ENCODE measurements around the gene CPEB4.

The CPEB4 gene

DNA sequence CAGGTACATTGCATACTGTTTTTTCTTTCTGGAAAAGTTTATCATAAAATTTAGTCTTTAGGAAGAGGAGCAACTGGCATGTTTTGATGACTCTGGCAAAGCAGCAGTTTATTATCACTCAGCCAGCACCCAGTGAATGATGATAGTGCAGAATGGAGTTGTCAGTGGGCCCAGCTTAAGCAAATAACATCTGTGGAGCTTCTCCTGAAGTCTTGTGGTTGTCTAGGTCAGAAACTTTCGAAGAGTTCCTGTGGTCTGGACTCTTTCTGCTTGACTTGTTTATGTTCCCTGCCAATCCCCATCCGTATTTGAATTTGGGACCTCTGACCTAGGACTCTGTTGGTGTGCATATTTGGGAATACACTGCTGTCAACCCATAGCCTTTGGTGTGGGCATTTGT, 62.7 kb downstream of the CPEB4 start:
- H2BK5ac ChIP-seq (ENCODE audit: low read length), result no peak overlapping the region
- no peaks in the 10 kb centered on the region for H3K79me1 ChIP-seq (ENCODE audit: low read depth, low read length)
- no peak overlapping the region for H3K9ac ChIP-seq (ENCODE audit: low read depth, low read length, poor library complexity)
- H4K8ac ChIP-seq (ENCODE audit: low read depth, low read length), result no peak overlapping the region
- no peaks in the 10 kb centered on the region for H3K9me3 ChIP-seq (replicated peaks in 1 of 2; ENCODE audit: control insufficient read depth in 2 of 2, insufficient read depth in 1 of 2, low read depth in 1 of 2, low read length in 2 of 2)
- H2BK120ac ChIP-seq (ENCODE audit: low read depth, low read length), result no peak overlapping the region
- H3K4me1 ChIP-seq (ENCODE audit: control insufficient read depth in 2 of 2, insufficient read depth in 1 of 2, low read depth in 1 of 2, low read length in 2 of 2), result no peaks in the 10 kb centered on the region
- H3K27ac ChIP-seq (replicated peaks; ENCODE audit: low read length), result no peak overlapping the region
- no peak overlapping the region for H3K4me3 ChIP-seq (ENCODE audit: low read length in 2 of 2)
- no peak overlapping the region for H3K14ac ChIP-seq (ENCODE audit: low read length)
- no peak overlapping the region for H2AK5ac ChIP-seq (ENCODE audit: low read depth, low read length)
- WGBS, 2 donors (ENCODE audit: extremely low coverage in 2 of 2, insufficient read length in 2 of 2, insufficient replicate concordance in 1 of 2), result no CpG with 5 or more reads among the region's 2 CpGs
- no peak overlapping the region for H2BK15ac ChIP-seq (ENCODE audit: low read length)
- no peaks in the 10 kb centered on the region for H3K27me3 ChIP-seq (ENCODE audit: control insufficient read depth in 3 of 3, insufficient read depth in 3 of 3, low read depth in 1 of 3, low read length in 3 of 3)
- H4K91ac ChIP-seq (ENCODE audit: low read depth, low read length, poor library complexity), result no peak overlapping the region
- H3K23ac ChIP-seq (ENCODE audit: low read depth, low read length, poor library complexity), result no peak overlapping the region
- DNase-seq (ENCODE audit: low spot score), result no peak
- H3K36me3 ChIP-seq (replicated peaks in 1 of 2; ENCODE audit: control insufficient read depth in 2 of 2, insufficient read depth in 2 of 2, low read length in 2 of 2), result peaks cover 2 to 66% of the 10 kb centered on the region in 2 donors
- no peak overlapping the region for H3K4me2 ChIP-seq (ENCODE audit: insufficient read depth, low read length, poor library complexity, severe bottlenecking)
- H2AFZ ChIP-seq (ENCODE audit: low read length), result no peak overlapping the region
- no peak overlapping the region for H3K18ac ChIP-seq (ENCODE audit: low read length)
- no peak overlapping the region for H3K4ac ChIP-seq (ENCODE audit: low read length)
- no peak overlapping the region for H2BK12ac ChIP-seq (ENCODE audit: low read length)

DNA sequence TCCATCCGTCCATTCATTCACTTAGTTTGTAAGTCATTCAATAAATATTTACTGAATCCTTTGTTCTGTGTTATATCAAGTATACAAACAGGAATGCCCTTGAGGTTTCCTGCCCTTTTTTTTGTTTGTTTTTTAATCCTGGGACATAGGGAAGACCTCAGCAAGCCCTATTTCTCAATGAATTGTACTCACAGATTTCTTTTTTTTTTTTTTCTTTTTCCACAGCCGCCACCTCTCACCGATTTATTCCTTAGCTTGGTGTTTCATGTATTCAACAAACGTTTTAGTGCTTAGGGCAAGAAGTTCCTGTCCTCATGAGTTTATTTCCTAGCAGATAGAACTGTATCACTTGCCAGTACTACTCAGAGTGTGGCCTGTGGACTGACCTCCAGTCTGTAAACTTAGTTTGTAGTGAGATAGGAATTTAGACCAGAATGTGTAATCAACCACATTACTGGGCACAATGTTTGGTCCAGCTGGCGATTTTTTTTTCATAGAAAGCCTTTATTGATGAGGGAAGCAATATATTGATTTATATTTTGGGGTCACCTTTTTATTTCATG, 65.5 kb downstream of the CPEB4 start:
- H3K27me3 ChIP-seq (ENCODE audit: control insufficient read depth in 3 of 3, insufficient read depth in 3 of 3, low read depth in 1 of 3, low read length in 3 of 3), result no peaks in the 10 kb centered on the region

DNA sequence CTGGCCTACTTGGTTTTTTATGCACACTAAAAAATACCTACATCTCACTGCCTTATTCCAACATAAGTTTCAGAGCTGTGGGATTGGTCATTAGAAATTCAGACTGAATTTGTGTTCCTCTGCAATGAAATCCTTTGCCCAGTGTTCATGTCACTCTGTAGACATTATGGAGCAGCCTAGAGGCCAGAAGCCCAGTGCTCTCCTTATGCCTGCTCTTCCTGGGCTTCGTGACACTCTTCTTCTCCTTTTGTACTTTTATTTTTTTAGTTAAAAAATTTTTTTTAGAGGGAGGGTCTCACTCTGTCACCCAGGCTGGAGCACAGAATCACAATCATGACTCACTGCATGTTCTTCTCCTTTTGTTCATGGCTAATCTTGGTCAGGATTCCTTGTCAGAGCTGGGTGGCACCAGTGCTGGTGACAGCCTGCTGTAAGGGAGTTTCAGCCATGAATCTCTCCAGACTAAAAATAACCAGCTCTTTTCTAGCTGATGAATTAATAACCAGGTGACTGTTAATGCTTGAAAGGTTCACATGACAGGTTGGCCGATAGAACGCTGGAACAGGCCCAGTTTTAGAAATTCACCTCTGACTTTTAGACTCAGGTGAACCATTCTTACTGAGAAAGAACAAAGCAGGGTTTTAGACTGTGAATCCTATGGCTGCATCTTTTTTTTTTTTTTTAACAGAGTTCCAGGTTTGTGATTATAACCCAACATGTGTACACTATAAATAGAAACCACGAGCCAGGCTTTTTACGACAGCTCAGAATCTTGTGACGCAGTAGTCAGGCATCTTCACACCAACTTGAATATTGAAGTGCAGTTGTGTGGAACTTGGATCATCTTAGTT, 66.7 kb downstream of the CPEB4 start:
- no peak overlapping the region for H2BK120ac ChIP-seq (ENCODE audit: low read depth, low read length)
- no peaks in the 10 kb centered on the region for H3K27me3 ChIP-seq (ENCODE audit: control insufficient read depth in 3 of 3, insufficient read depth in 3 of 3, low read depth in 1 of 3, low read length in 3 of 3)
- H2AFZ ChIP-seq (ENCODE audit: low read length), result no peak overlapping the region
- H4K91ac ChIP-seq (ENCODE audit: low read depth, low read length, poor library complexity), result no peak overlapping the region
- H3K79me1 ChIP-seq (ENCODE audit: low read depth, low read length), result no peaks in the 10 kb centered on the region
- H2BK12ac ChIP-seq (ENCODE audit: low read length), result no peak overlapping the region
- no peak overlapping the region for H3K14ac ChIP-seq (ENCODE audit: low read length)
- no peak for DNase-seq (ENCODE audit: low spot score)
- no peak overlapping the region for H3K27ac ChIP-seq (replicated peaks; ENCODE audit: low read length)
- H4K8ac ChIP-seq (ENCODE audit: low read depth, low read length), result no peak overlapping the region
- no peaks in the 10 kb centered on the region for H3K9me3 ChIP-seq (replicated peaks in 1 of 2; ENCODE audit: control insufficient read depth in 2 of 2, insufficient read depth in 1 of 2, low read depth in 1 of 2, low read length in 2 of 2)
- no peak overlapping the region for H3K4me3 ChIP-seq (ENCODE audit: low read length in 2 of 2)
- no peak overlapping the region for H3K9ac ChIP-seq (ENCODE audit: low read depth, low read length, poor library complexity)
- H2BK5ac ChIP-seq (ENCODE audit: low read length), result no peak overlapping the region
- no peak overlapping the region for H2BK15ac ChIP-seq (ENCODE audit: low read length)
- H3K18ac ChIP-seq (ENCODE audit: low read length), result no peak overlapping the region
- H3K23ac ChIP-seq (ENCODE audit: low read depth, low read length, poor library complexity), result no peak overlapping the region
- H3K4me1 ChIP-seq (ENCODE audit: control insufficient read depth in 2 of 2, insufficient read depth in 1 of 2, low read depth in 1 of 2, low read length in 2 of 2), result no peaks in the 10 kb centered on the region
- no peak overlapping the region for H2AK5ac ChIP-seq (ENCODE audit: low read depth, low read length)
- no peak overlapping the region for H3K4me2 ChIP-seq (ENCODE audit: insufficient read depth, low read length, poor library complexity, severe bottlenecking)
- no peak overlapping the region for H3K4ac ChIP-seq (ENCODE audit: low read length)
- no CpG with 5 or more reads among the region's 6 CpGs for WGBS, 2 donors (ENCODE audit: extremely low coverage in 2 of 2, insufficient read length in 2 of 2, insufficient replicate concordance in 1 of 2)
- peaks cover 2 to 50% of the 10 kb centered on the region in 2 donors for H3K36me3 ChIP-seq (replicated peaks in 1 of 2; ENCODE audit: control insufficient read depth in 2 of 2, insufficient read depth in 2 of 2, low read length in 2 of 2)

More for the DNA sequence above, 65.5 kb downstream of the CPEB4 start:
- H3K18ac ChIP-seq (ENCODE audit: low read length), result no peak overlapping the region
- H2BK5ac ChIP-seq (ENCODE audit: low read length), result no peak overlapping the region
- H2AK5ac ChIP-seq (ENCODE audit: low read depth, low read length), result no peak overlapping the region
- no peak overlapping the region for H4K8ac ChIP-seq (ENCODE audit: low read depth, low read length)
- no peak overlapping the region for H3K14ac ChIP-seq (ENCODE audit: low read length)
- H2BK12ac ChIP-seq (ENCODE audit: low read length), result no peak overlapping the region
- H3K36me3 ChIP-seq (replicated peaks in 1 of 2; ENCODE audit: control insufficient read depth in 2 of 2, insufficient read depth in 2 of 2, low read length in 2 of 2), result peaks cover 2 to 58% of the 10 kb centered on the region in 2 donors
- H4K91ac ChIP-seq (ENCODE audit: low read depth, low read length, poor library complexity), result no peak overlapping the region
- H3K4me1 ChIP-seq (ENCODE audit: control insufficient read depth in 2 of 2, insufficient read depth in 1 of 2, low read depth in 1 of 2, low read length in 2 of 2), result no peaks in the 10 kb centered on the region
- no peak overlapping the region for H2AFZ ChIP-seq (ENCODE audit: low read length)
- H3K4ac ChIP-seq (ENCODE audit: low read length), result no peak overlapping the region
- H3K4me2 ChIP-seq (ENCODE audit: insufficient read depth, low read length, poor library complexity, severe bottlenecking), result no peak overlapping the region
- no peaks in the 10 kb centered on the region for H3K9me3 ChIP-seq (replicated peaks in 1 of 2; ENCODE audit: control insufficient read depth in 2 of 2, insufficient read depth in 1 of 2, low read depth in 1 of 2, low read length in 2 of 2)
- H2BK120ac ChIP-seq (ENCODE audit: low read depth, low read length), result no peak overlapping the region
- DNase-seq (ENCODE audit: low spot score), result no peak
- no peak overlapping the region for H3K27ac ChIP-seq (replicated peaks; ENCODE audit: low read length)
- no peaks in the 10 kb centered on the region for H3K79me1 ChIP-seq (ENCODE audit: low read depth, low read length)
- no peak overlapping the region for H3K23ac ChIP-seq (ENCODE audit: low read depth, low read length, poor library complexity)
- no peak overlapping the region for H2BK15ac ChIP-seq (ENCODE audit: low read length)
- WGBS, 2 donors (ENCODE audit: extremely low coverage in 2 of 2, insufficient read length in 2 of 2, insufficient replicate concordance in 1 of 2), result 100% methylated on average over 1 of the region's 5 CpGs; no CpG with 5 or more reads in 1 of the 2 donors
- no peak overlapping the region for H3K9ac ChIP-seq (ENCODE audit: low read depth, low read length, poor library complexity)
- H3K4me3 ChIP-seq (ENCODE audit: low read length in 2 of 2), result no peak overlapping the region

DNA sequence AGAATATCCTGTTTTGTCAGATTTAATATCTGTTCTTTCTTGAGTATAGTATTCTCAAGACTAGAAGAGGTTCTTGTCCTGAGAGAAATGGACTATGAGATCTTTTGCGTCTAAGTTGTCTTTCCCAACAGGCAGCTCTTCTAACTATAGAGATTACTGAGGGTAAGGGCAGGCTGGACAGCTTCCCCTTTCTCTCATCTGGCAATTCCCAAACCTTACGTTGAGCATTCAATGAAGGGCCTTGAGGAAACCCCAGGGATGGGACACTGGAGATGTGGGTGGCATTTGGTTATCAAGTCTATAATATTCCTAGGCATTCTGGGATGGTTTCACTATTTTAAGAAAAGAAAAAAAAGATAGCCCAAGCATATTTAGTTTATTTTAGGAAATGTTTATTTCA, 72.8 kb downstream of the CPEB4 start:
- H2BK15ac ChIP-seq (ENCODE audit: low read length), result no peak overlapping the region
- DNase-seq (ENCODE audit: low spot score), result no peak
- H3K4me3 ChIP-seq (ENCODE audit: low read length in 2 of 2), result no peak overlapping the region
- H4K91ac ChIP-seq (ENCODE audit: low read depth, low read length, poor library complexity), result no peak overlapping the region
- H3K4me2 ChIP-seq (ENCODE audit: insufficient read depth, low read length, poor library complexity, severe bottlenecking), result no peak overlapping the region
- H3K9ac ChIP-seq (ENCODE audit: low read depth, low read length, poor library complexity), result no peak overlapping the region
- no peak overlapping the region for H2AK5ac ChIP-seq (ENCODE audit: low read depth, low read length)
- no peak overlapping the region for H3K4ac ChIP-seq (ENCODE audit: low read length)
- peaks cover 0 to 2% of the 10 kb centered on the region in 2 donors for H3K36me3 ChIP-seq (replicated peaks in 1 of 2; ENCODE audit: control insufficient read depth in 2 of 2, insufficient read depth in 2 of 2, low read length in 2 of 2)
- no peak overlapping the region for H3K18ac ChIP-seq (ENCODE audit: low read length)
- no peak overlapping the region for H3K27ac ChIP-seq (replicated peaks; ENCODE audit: low read length)
- H3K23ac ChIP-seq (ENCODE audit: low read depth, low read length, poor library complexity), result no peak overlapping the region
- H3K14ac ChIP-seq (ENCODE audit: low read length), result no peak overlapping the region
- H3K9me3 ChIP-seq (replicated peaks in 1 of 2; ENCODE audit: control insufficient read depth in 2 of 2, insufficient read depth in 1 of 2, low read depth in 1 of 2, low read length in 2 of 2), result no peaks in the 10 kb centered on the region
- H2BK12ac ChIP-seq (ENCODE audit: low read length), result no peak overlapping the region
- peaks cover 10% of the 10 kb centered on the region in 2 donors for H3K4me1 ChIP-seq (ENCODE audit: control insufficient read depth in 2 of 2, insufficient read depth in 1 of 2, low read depth in 1 of 2, low read length in 2 of 2)
- no CpG with 5 or more reads among the region's 2 CpGs for WGBS, 2 donors (ENCODE audit: extremely low coverage in 2 of 2, insufficient read length in 2 of 2, insufficient replicate concordance in 1 of 2)
- H2BK5ac ChIP-seq (ENCODE audit: low read length), result no peak overlapping the region
- H3K27me3 ChIP-seq (ENCODE audit: control insufficient read depth in 3 of 3, insufficient read depth in 3 of 3, low read depth in 1 of 3, low read length in 3 of 3), result no peaks in the 10 kb centered on the region
- no peak overlapping the region for H2AFZ ChIP-seq (ENCODE audit: low read length)
- H2BK120ac ChIP-seq (ENCODE audit: low read depth, low read length), result no peak overlapping the region
- no peak overlapping the region for H4K8ac ChIP-seq (ENCODE audit: low read depth, low read length)
- no peaks in the 10 kb centered on the region for H3K79me1 ChIP-seq (ENCODE audit: low read depth, low read length)
